CD4-positive, alpha-beta T cell treated with Interleukin-21 for 1 hour (primary cell): Measurements from ENCODE around the gene TMEM63B.
"Not testable (repeated sequence)": the region's sequence is repeated elsewhere in the genome, so short reads cannot be mapped to it uniquely, and the experiment has no call there.

Experiments
- DNase-seq: peaks from one replicate; pipeline ENCODE4 v3.0.0-alpha.2; 2020

The TMEM63B gene

GRCh38 chr6:44172731-44173500 lies 45.6 kb downstream of the TMEM63B start:
- DNase-seq: peak; percentile 79

GRCh38 chr6:44176130-44176761 lies 48.9 kb downstream of the TMEM63B start:
- no peak for DNase-seq

- DNase-seq: peak; percentile 35
Observed at GRCh38 chr6:44176762-44177509, 49.6 kb downstream of the TMEM63B start.

- DNase-seq: no peak
Observed at GRCh38 chr6:44177691-44178423, 50.5 kb downstream of the TMEM63B start.

- no peak for DNase-seq
Observed at GRCh38 chr6:44178424-44179071, 51.2 kb downstream of the TMEM63B start.

- DNase-seq: no peak
Observed at GRCh38 chr6:44179072-44179536, 51.8 kb downstream of the TMEM63B start.

- no peak for DNase-seq
Observed at GRCh38 chr6:44179648-44180047, 52.3 kb downstream of the TMEM63B start.

GRCh38 chr6:44180406-44180805 lies 53.1 kb downstream of the TMEM63B start:
- DNase-seq: no peak

- DNase-seq: no peak
Observed at GRCh38 chr6:44180886-44181285, 53.5 kb downstream of the TMEM63B start.

GRCh38 chr6:44181784-44182183 lies 54.4 kb downstream of the TMEM63B start:
- DNase-seq: not testable (repeated sequence)

GRCh38 chr6:44182911-44183390 lies 55.6 kb downstream of the TMEM63B start:
- no peak for DNase-seq

GRCh38 chr6:44183783-44184182 lies 56.4 kb downstream of the TMEM63B start:
- DNase-seq: no peak

- not testable (repeated sequence) for DNase-seq
Observed at GRCh38 chr6:44185356-44185755, 58.0 kb downstream of the TMEM63B start.

- DNase-seq: no peak
Observed at GRCh38 chr6:44185953-44186634, 58.7 kb downstream of the TMEM63B start.

GRCh38 chr6:44186635-44187025 lies 59.3 kb downstream of the TMEM63B start:
- no peak for DNase-seq

- DNase-seq: no peak
Observed at GRCh38 chr6:44188819-44189218, 61.5 kb downstream of the TMEM63B start.

- DNase-seq: no peak
Observed at GRCh38 chr6:44189257-44189656, 61.9 kb downstream of the TMEM63B start.

- DNase-seq: no peak
Observed at GRCh38 chr6:44190715-44191114, 63.4 kb downstream of the TMEM63B start.

- DNase-seq: no peak
Observed at GRCh38 chr6:44192428-44193041, 65.2 kb downstream of the TMEM63B start.

GRCh38 chr6:44193307-44193910 lies 66.1 kb downstream of the TMEM63B start:
- DNase-seq: no peak

- no peak for DNase-seq
Observed at GRCh38 chr6:44194326-44194725, 67.0 kb downstream of the TMEM63B start.
